Middle frontal gyrus (tissue), 1 donor: ENCODE results near the gene CARD10.
"Not testable (repeated sequence)": the region's sequence is repeated elsewhere in the genome, so short reads cannot be mapped to it uniquely, and the experiment has no call there.

ENCODE experiments used
- DNase-seq: peaks from one replicate; pipeline ENCODE4 v3.0.0-alpha.2; 2015; ENCODE audit warnings: low spot score; ENCODE audit errors: extremely low spot score

Gene CARD10

DNA sequence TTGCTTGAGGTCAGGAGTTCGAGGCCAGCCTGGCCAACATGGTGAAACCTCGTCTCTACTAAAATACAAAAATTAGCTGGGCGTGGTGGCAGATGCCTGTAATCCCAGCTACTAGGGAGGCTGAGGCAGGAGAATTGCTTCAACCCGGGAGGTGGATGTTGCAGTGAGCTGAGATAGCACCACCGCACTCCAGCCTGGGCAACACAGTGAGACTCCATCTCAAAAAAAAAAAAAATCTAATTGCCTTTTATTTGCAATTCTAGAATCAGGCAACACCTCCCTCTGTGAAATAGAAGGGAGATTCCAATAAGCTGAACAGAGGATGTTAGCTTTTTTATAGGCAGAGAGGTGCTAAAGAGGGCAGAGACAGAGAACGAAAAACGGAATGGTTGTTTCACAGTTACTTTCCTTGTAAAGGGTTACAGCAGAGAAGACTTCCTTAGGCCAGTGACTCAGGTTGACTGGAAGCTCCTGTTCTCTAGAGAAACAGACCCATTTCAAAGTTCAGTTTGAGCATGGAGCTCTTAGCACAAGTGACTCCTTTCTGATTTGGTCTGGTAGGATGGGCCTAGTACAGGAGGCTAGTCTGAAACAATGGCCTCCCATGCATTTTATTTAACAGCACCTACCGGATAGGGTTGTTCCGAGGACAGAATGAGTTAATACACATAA lies 8.0 kb upstream of the CARD10 start:
- not testable (repeated sequence) for DNase-seq

- no peak for DNase-seq
Measured at GRCh38 chr22:37526376-37526775, 7.2 kb upstream of the CARD10 start.

- no peak for DNase-seq
Measured at GRCh38 chr22:37525746-37526350, 6.6 kb upstream of the CARD10 start.

DNA sequence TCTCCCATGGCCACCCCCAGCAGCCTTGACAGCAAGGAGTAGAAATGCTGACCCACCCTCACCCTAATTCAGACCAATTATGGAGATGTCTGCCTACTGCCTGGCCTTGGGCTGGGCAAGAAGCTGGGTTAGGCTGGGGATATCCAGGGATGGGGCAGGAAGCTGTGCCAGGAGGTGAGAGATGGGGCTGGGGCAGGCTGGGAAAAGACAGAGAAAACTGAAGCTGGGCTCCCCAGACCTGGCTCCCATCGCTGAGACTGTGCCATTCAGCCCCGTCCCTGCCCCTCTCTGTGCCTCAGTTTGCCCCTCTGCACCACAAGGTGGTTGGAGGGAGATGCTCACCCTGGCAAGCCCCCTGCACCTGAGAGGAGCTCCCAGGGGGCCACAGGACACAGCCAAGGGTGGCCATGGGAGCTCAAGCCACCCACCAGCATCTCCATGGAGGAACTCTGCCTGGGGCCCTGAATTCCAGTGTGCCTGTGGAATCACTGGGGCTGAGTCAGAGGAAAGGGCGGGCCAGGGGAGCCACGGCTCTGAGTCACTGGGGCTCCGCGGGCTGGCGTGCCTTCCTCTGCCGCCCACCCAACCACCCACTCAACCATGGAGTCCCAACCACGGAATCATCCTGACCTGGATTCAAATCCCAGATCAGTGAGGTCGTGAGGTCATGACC lies 6.0 kb upstream of the CARD10 start:
- no peak for DNase-seq

DNA sequence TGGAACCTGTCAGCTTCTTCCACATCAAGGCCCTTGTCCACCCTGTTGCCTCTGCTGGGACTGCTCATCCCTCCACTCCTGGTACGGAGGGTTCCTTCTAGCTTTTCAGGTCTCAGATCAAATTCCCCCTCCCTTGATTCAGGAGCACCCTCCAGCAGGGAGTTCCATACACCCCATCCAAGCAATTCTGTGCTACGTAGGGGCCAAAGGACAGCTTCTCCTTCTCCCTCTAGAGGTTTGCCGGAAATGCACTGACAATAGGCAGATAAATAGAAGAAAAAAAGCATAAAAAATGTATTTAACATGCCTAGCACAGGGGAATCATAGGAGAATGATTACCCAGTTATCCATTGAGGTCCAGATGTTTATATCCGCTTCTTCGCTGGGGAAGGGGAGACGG lies 3.3 kb upstream of the CARD10 start:
- DNase-seq, result no peak

- no peak for DNase-seq
Measured at GRCh38 chr22:37521236-37521739, 2.1 kb upstream of the CARD10 start.

DNA sequence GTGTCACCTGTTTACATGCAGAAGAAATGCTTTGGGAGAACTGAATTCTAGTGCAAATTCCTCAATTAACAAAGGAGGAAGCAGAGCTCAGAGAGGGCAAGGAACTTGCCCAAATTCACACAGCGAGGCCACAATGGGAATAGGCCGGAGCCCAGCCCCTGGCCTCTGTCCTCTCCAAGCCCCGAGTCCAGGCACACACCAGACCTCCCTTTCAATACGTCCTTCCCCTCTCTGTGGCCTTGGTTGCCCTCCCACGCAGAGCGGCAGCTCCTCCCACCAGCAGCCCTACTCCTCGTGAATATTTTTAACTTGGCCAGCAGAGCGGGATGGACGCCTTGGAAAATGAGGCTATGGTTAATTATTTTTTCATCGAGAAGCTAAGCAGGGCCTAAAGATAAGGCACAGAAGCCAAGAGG lies 1.6 kb upstream of the CARD10 start:
- DNase-seq, result no peak

DNA sequence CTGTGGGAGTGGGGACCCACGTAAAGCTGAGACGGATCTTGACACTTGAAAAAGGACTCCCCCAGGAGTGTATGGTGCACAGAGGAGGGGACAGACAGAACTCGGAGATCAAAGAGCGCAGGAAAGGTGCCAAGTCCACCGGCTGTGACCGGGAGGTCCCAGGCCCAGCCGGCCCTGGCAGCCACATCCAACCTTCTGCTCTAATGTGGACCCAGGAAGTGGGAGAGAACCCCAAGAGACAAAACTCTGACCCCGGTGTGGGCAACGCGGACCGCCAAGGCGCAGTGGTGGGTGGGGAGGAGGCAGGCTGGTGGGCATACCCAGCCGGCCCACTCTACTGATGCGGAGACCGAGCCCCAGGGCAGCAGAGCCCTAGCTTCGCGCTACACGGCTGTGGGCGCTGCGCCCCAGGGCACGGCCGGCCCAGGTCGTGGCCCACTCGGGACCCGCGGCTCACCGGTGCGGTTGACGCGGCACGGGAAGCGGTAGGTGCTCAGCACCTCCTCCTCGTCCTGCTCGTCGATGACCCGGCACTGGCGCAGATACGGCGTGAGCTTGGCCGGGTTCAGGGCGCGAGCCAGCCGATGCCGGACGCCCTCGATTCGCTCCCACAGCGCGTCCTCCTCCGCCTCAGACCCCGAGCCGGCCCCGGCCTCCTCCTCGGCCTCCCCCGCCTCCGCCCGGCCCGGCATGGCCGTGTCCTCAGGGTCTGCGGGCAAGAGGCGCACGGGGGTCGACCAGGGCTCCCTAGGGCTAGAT lies 527 bp downstream of the CARD10 start:
- DNase-seq, result no peak

- no peak for DNase-seq
Measured at GRCh38 chr22:37517826-37518450, 1.3 kb downstream of the CARD10 start.

GRCh38 chr22:37516456-37516855 lies 2.8 kb downstream of the CARD10 start:
- no peak for DNase-seq

DNA sequence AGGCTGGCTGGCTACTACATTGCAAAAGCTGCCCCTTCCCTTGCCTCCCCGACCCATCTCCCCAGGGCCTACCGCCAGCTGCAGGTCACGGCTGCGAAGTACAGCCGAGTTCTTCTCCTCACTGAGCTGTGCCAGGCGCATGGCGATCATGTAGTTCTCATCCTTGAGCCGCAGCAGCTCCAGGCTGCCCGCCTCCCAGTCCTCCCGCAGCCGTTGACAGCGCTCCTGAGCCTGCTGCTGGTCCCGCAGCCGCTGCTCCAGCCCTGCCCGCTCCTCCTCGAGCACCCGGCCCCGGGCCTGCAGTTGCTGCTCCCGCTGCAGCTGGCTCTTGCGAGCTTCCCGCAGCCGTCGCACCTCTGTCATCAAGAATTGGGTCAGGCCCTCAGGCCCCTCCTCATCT lies 3.3 kb downstream of the CARD10 start:
- no peak for DNase-seq

GRCh38 chr22:37514526-37515051 lies 4.6 kb downstream of the CARD10 start:
- DNase-seq, result no peak

DNA sequence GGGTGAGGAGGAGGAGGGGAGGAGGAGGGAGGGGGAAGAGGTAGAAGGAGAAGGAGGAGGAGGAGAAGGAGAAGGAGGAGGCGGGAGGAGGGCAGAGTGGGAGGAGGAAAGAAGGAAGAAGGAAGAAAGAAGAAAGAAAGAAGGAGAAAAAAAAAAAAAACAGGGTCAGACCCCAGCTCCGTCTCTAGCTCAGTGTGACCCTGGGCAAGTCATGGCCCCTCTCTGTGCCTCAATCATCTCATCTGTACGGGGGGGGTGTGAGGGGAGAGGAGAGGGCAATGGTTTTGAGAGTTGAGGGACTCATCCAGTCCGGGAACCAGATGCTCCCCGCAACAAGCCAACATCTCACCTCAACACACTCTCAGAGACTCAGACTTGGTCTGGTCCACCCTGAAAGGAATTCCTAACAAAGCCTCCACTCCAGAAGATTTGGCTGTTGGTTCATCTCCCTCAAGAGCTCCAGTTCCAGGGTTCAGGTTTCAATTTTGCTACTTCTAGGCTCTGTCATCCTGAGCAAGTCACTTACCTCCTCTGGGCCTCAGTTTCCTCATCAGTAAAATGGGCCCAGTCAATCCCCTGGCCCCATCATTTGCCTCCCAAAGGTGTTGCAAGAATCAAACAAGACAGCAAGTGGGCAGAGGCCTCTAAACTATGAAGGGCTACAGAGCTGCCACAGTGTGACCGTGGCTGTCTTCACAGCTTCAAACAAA lies 7.7 kb downstream of the CARD10 start:
- DNase-seq, result no peak

GRCh38 chr22:37510091-37510490 lies 9.1 kb downstream of the CARD10 start:
- DNase-seq, result no peak

DNA sequence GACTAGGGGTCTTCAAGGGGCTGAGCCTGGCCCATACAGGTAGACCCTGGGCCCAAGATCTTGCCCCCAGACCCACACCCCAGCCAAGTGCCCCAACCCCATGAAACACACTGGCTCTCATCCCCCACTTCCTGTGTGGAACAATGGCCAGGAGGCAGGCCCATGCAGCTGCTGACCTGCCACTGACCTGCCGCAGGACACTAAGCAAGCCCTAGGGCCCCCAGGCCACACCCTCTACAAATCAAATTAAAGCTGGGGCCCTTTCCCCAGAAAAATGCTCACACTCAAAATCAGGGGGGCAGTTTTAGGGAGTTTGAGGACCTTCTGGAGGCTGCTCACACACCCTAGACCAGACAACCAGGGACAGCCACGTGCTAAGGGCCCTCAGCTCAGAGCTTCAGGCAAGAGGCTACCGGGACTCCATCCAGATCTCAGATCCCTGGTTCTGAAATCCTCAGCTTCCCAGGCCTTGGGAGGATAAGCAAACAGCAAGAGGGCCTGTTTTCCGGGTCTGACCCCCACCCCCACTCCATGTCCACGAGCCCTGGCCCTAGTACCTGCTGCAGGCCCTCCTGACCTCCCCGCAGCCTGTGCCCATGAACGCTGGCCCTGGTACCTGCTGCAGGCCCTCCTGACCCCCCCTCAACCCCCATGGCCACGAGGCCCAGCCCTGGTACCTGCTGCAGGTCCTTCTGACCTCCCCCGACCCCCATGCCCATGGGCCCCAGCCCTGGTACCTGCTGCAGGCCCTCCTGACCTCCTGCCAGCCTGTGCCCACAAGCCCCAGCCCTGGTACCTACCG lies 10.0 kb downstream of the CARD10 start:
- DNase-seq, result no peak

- DNase-seq, result no peak
Measured at GRCh38 chr22:37508431-37508992, 10.7 kb downstream of the CARD10 start.

- DNase-seq, result no peak
Measured at GRCh38 chr22:37507731-37508130, 11.5 kb downstream of the CARD10 start.

GRCh38 chr22:37505989-37506388 lies 13.2 kb downstream of the CARD10 start:
- no peak for DNase-seq

DNA sequence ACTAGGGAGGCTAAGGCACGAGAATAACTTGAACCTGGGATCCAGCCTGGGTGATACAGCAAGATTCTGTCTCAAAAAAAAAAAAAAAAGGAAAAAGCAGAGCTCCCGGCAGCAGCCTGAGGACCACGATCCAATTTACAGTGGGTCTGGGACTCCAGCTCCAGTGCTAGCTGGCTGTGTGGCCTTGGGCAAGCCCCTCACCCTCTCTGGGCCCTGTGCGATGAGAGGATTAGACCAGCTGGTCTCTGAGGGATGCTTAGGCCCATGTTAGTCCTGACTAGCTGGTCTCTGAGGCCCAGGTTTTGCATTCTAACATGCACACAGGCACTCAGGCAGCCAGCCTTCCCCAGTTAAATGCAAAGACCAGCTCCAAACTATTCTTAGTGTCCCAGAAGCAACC lies 13.7 kb downstream of the CARD10 start:
- DNase-seq, result no peak
